MM.1S (cell line): Measurements from ENCODE around the gene CBY2.
A peak's percentile ranks its signal among the peaks of the same experiment; 100 is the strongest.

ENCODE experiments used
- DNase-seq: peaks from one replicate; pipeline ENCODE4 v3.0.0-alpha.2; 2015
- H2AFZ ChIP-seq: fragments of 300-600 bp; sonication (generic); 2 replicates; pipeline ENCODE4 v1.6.0; 2016; ENCODE audit warnings: antibody characterized with exemption, low read length
- H3F3A ChIP-seq: fragments of 300-600 bp; sonication (generic); 2 replicates; pipeline ENCODE4 v1.6.1; 2016; ENCODE audit warnings: mild to moderate bottlenecking, antibody characterized with exemption, low read length, moderate library complexity, mixed read lengths; ENCODE audit not compliant: insufficient read depth
- H3K27ac ChIP-seq: fragments of 300-600 bp; sonication (generic); 2 replicates; pipeline ENCODE4 v1.5.1; 2016; ENCODE audit warnings: mild to moderate bottlenecking, low read length
- H3K27me3 ChIP-seq: fragments of 300-600 bp; sonication (generic); replicated peaks from 2 replicates; pipeline ENCODE4 v1.6.0; 2016; ENCODE audit warnings: low read length; ENCODE audit not compliant: insufficient read depth
- H3K36me3 ChIP-seq: fragments of 300-600 bp; sonication (generic); replicated peaks from 2 replicates; pipeline ENCODE4 v1.6.1; 2016; ENCODE audit warnings: mild to moderate bottlenecking, low read length, mixed read lengths; ENCODE audit not compliant: insufficient read depth
- H3K4me1 ChIP-seq: fragments of 300-600 bp; sonication (generic); 2 replicates; pipeline ENCODE4 v1.6.1; 2016; ENCODE audit warnings: low read length, mixed read lengths
- H3K4me2 ChIP-seq: fragments of 300-600 bp; sonication (generic); 2 replicates; pipeline ENCODE4 v1.6.0; 2016; ENCODE audit warnings: low read depth, low read length
- H3K4me3 ChIP-seq: fragments of 300-600 bp; sonication (generic); 2 replicates; pipeline ENCODE4 v1.5.1; 2016; ENCODE audit warnings: low read length, mixed read lengths
- H3K79me2 ChIP-seq: fragments of 300-600 bp; sonication (generic); 2 replicates; pipeline ENCODE4 v1.6.1; 2016; ENCODE audit warnings: mixed run types, low read length, mixed read lengths
- H3K9ac ChIP-seq: fragments of 300-600 bp; sonication (generic); 2 replicates; pipeline ENCODE4 v1.6.1; 2016; ENCODE audit warnings: low read length, mixed read lengths
- H3K9me2 ChIP-seq: fragments of 300-600 bp; sonication (generic); replicated peaks from 2 replicates; pipeline ENCODE4 v1.6.1; 2016; ENCODE audit warnings: mild to moderate bottlenecking, low read length, mixed read lengths; ENCODE audit not compliant: insufficient read depth
- H3K9me3 ChIP-seq: fragments of 300-600 bp; sonication (generic); replicated peaks from 2 replicates; pipeline ENCODE4 v1.6.1; 2016; ENCODE audit warnings: mild to moderate bottlenecking, low read length, mixed read lengths; ENCODE audit not compliant: insufficient read depth
- H4K20me1 ChIP-seq: fragments of 300-600 bp; sonication (generic); 2 replicates; pipeline ENCODE4 v1.6.1; 2016; ENCODE audit warnings: mild to moderate bottlenecking, low read length, moderate library complexity, mixed read lengths; ENCODE audit not compliant: insufficient read depth
- CTCF ChIP-seq: fragments of 300-600 bp; sonication (generic); IDR thresholded peaks from 2 replicates; pipeline ENCODE4 v1.5.1; 2016; ENCODE audit warnings: antibody characterized with exemption, low read length, mixed read lengths
- EZH2 ChIP-seq: fragments of 300-600 bp; sonication (generic); optimal IDR thresholded peaks from 2 replicates; pipeline ENCODE3; 2017; ENCODE audit warnings: low read depth, mild to moderate bottlenecking, antibody characterized with exemption, low read length, mixed read lengths
- EZH2phosphoT487 ChIP-seq: fragments of 300-600 bp; sonication (generic); IDR thresholded peaks from 2 replicates; pipeline ENCODE4 v1.6.1; 2018; ENCODE audit warnings: antibody characterized with exemption, low read length

The CBY2 gene

DNA sequence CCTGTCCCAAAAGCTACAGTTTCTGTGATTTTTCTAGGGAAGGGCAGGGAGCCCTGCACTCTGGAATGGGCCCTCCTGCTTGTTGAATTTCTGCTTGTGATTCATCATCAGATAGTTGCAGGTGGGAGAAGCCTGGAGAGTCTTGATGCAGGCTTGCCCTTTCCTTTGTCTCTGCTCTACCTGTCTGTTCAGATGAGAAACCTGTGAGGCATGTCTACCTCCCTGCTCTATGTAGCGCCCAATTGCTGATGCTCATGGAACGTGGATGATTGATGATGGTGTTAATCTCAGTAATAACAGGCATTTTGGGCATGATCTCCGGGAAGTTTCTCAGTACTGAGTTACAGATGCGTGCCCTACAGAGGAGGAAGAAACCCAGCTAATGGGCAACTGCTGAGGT, 10.9 kb upstream of the CBY2 start:
- H3K27ac ChIP-seq: no peak overlapping the region
- H3K9me3 ChIP-seq: no peaks in the 10 kb centered on the region
- H3K4me2 ChIP-seq: no peak overlapping the region
- peaks cover 6% of the 10 kb centered on the region; the same call in 1 of the 2 replicates for H3K4me1 ChIP-seq
- no peak overlapping the region for H3K9ac ChIP-seq
- DNase-seq: no peak
- H3K27me3 ChIP-seq: no peaks in the 10 kb centered on the region
- TF ChIP-seq EZH2phosphoT487 (no peak), CTCF (no peak), EZH2 (no peak)
- no peaks in the 10 kb centered on the region for H4K20me1 ChIP-seq
- H3K9me2 ChIP-seq: no peaks in the 10 kb centered on the region
- H3F3A ChIP-seq: peaks cover 12% of the 10 kb centered on the region
- peaks cover 9% of the 10 kb centered on the region for H3K79me2 ChIP-seq
- H3K4me3 ChIP-seq: no peak overlapping the region
- no peaks in the 10 kb centered on the region for H3K36me3 ChIP-seq
- no peak overlapping the region for H2AFZ ChIP-seq

DNA sequence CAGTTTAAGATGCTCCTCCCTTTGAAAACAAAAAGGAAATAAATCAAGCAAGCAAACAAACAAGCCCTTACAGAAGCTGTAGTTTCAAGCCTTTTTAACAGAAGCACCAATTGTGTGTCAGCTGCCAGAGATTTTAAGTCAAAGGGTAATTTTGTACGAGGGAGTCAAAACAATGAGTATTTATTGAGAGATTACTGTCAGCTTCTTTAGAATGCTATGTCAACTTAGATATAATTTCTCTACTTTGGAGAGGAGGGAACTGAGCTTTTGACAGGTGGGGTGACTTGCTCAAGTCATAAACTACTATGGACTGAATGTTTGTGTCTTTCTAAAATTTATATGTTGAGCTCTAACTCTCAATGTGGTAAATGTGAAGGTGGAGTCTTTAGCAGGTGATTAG, 10.5 kb upstream of the CBY2 start:
- H3K36me3 ChIP-seq: no peaks in the 10 kb centered on the region
- TF ChIP-seq EZH2 (no peak), CTCF (no peak), EZH2phosphoT487 (no peak)
- no peaks in the 10 kb centered on the region for H4K20me1 ChIP-seq
- no peaks in the 10 kb centered on the region for H3K9me2 ChIP-seq
- H3K4me2 ChIP-seq: no peak overlapping the region
- peaks cover 13% of the 10 kb centered on the region for H3K79me2 ChIP-seq
- no peak overlapping the region for H2AFZ ChIP-seq
- no peak for DNase-seq
- H3K27me3 ChIP-seq: no peaks in the 10 kb centered on the region
- H3K4me3 ChIP-seq: no peak overlapping the region
- H3F3A ChIP-seq: peaks cover 16% of the 10 kb centered on the region
- H3K4me1 ChIP-seq: peaks cover 10% of the 10 kb centered on the region
- H3K27ac ChIP-seq: no peak overlapping the region
- H3K9ac ChIP-seq: no peak overlapping the region
- no peaks in the 10 kb centered on the region for H3K9me3 ChIP-seq

DNA sequence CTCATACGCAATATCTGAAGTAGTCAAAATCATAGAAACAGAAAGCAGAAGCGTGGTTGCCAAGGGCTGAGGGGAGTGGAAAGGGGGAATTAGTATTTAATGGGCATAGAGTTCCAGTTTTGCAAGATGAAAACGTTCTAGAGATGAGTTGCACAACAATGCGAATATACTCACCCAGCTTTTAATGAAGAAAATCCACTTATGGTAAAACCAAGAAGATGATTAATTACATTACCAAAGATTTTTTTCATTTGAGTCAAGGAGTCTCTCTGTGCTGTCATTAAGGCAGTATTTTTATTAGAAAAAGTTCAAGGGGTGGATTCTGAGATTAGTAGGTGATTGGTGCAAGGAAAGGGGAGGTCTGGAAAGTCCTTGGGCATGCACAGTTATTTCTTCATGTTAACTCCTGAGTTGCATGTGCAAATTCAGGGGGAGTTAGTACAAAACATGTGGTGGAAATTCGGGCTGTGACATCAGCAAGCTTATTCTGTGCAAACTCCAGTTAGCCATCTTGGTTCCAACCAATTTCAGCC, 6.9 kb upstream of the CBY2 start:
- no peaks in the 10 kb centered on the region for H4K20me1 ChIP-seq
- no peak for TF ChIP-seq EZH2
- TF ChIP-seq CTCF: no peak
- no peak for TF ChIP-seq EZH2phosphoT487
- H3K4me1 ChIP-seq: peaks cover 21% of the 10 kb centered on the region
- peaks cover 45% of the 10 kb centered on the region for H3K79me2 ChIP-seq
- H3K27ac ChIP-seq: peak overlapping the region; percentile 79; the same call in 1 of the 2 replicates
- H3K4me2 ChIP-seq: peak overlapping the region; percentile 50; the same call in 1 of the 2 replicates
- peaks cover 32% of the 10 kb centered on the region for H3F3A ChIP-seq
- DNase-seq: no peak
- H2AFZ ChIP-seq: no peak overlapping the region
- peak overlapping the region; percentile 22; the same call in 1 of the 2 replicates for H3K9ac ChIP-seq
- H3K9me2 ChIP-seq: no peaks in the 10 kb centered on the region
- no peaks in the 10 kb centered on the region for H3K9me3 ChIP-seq
- no peak overlapping the region for H3K4me3 ChIP-seq
- H3K36me3 ChIP-seq: no peaks in the 10 kb centered on the region
- no peaks in the 10 kb centered on the region for H3K27me3 ChIP-seq
